HepG2 (cell line): ENCODE data around the gene TTLL13. TPM values are rescaled to one million over a fixed set of nuclear protein-coding genes. Genes with fewer than 3 reads are reported as not detected.

Experiments used
- ATF4 ChIP-seq, 2 experiments: fragments of 450-650 bp in 1 of 2; sonication (generic) in 1 of 2; formaldehyde crosslinking; IDR thresholded peaks; 2 replicates each; pipeline versions ENCODE4 v1.5.0 to v1.8.0; 2020 to 2022; ENCODE audit warnings: mild to moderate bottlenecking in 1 of 2, missing genetic modification reagents in 1 of 2
- ERF ChIP-seq: IDR thresholded peaks from 2 replicates; pipeline ENCODE4 v1.6.1; 2018; ENCODE audit warnings: missing biosample characterization, missing genetic modification reagents
- HNRNPLL ChIP-seq: fragments of 200-400 bp; formaldehyde crosslinking; IDR thresholded peaks from 2 replicates; pipeline ENCODE4 v1.6.1; 2017; ENCODE audit warnings: mild to moderate bottlenecking, low read depth, low read length; ENCODE audit not compliant: poor library complexity, severe bottlenecking
- IRF2 ChIP-seq: IDR thresholded peaks from 2 replicates; pipeline ENCODE4 v1.6.1; 2018; ENCODE audit warnings: missing genetic modification reagents, missing compliant biosample characterization
- SMARCC2 ChIP-seq: fragments of 450-650 bp; IDR thresholded peaks from 2 replicates; pipeline ENCODE4 v1.6.1; 2017; ENCODE audit warnings: antibody characterized with exemption, mild to moderate bottlenecking
- THAP11 ChIP-seq: IDR thresholded peaks from 2 replicates; pipeline ENCODE4 v1.6.1; 2016; ENCODE audit warnings: missing biosample characterization, missing genetic modification reagents
- ZBTB7A ChIP-seq: sonication (generic); formaldehyde crosslinking; IDR thresholded peaks from 2 replicates; pipeline ENCODE4 v1.8.0; 2022; ENCODE audit warnings: mild to moderate bottlenecking, missing genetic modification reagents
- ZNF142 ChIP-seq: sonication (generic); formaldehyde crosslinking; IDR thresholded peaks from 2 replicates; pipeline ENCODE4 v1.4.0; 2020; ENCODE audit warnings: missing genetic modification reagents
- ZNF224 ChIP-seq: sonication (generic); formaldehyde crosslinking; IDR thresholded peaks from 2 replicates; pipeline ENCODE4 v1.5.0; 2020; ENCODE audit warnings: mild to moderate bottlenecking, missing genetic modification reagents
- ZNF33B ChIP-seq: sonication (generic); formaldehyde crosslinking; IDR thresholded peaks from 2 replicates; pipeline ENCODE4 v1.5.1; 2020; ENCODE audit warnings: mild to moderate bottlenecking, missing genetic modification reagents
- ZNF354B ChIP-seq: sonication (generic); formaldehyde crosslinking; IDR thresholded peaks from 2 replicates; pipeline ENCODE4 v1.8.0; 2022; ENCODE audit warnings: mild to moderate bottlenecking, missing genetic modification reagents
- ZNF691 ChIP-seq: sonication (generic); formaldehyde crosslinking; IDR thresholded peaks from 2 replicates; pipeline ENCODE4 v1.4.0; 2020; ENCODE audit warnings: missing genetic modification reagents, low read depth, mild to moderate bottlenecking, borderline replicate concordance
- ZNF709 ChIP-seq: sonication (generic); formaldehyde crosslinking; IDR thresholded peaks from 2 replicates; pipeline ENCODE4 v1.5.0; 2020; ENCODE audit warnings: mild to moderate bottlenecking, missing genetic modification reagents
- ZNF850 ChIP-seq: sonication (generic); formaldehyde crosslinking; conservative IDR thresholded peaks from 2 replicates; pipeline ENCODE4 v1.9.0; 2021; ENCODE audit warnings: mild to moderate bottlenecking, missing genetic modification reagents
- polyA plus RNA-seq, 8 experiments: library from polyadenylated mRNA; depleted of rRNA in 3 of 8; stranded (reverse) in 7 of 8; unstranded in 1 of 8; fragments of >200 nt; fragmentation: Illumina TruSeq in 4 of 8; extraction: Trizol in 4 of 8; gene quantifications; 2 replicates each; pipeline versions ENCODE4 v1.2.1 to v1.2.3, GENCODE V29; 2011 to 2016; ENCODE audit warnings: low read depth in 4 of 8, missing spikeins in 1 of 8, mixed read lengths in 1 of 8; ENCODE audit not compliant: insufficient read depth in 1 of 8
- total RNA-seq, 5 experiments: library from RNA; depleted of rRNA; stranded (reverse); fragments of >200 nt; fragmentation: Illumina TruSeq; extraction: Trizol; gene quantifications; 2 replicates each; pipeline ENCODE4 v1.2.3, GENCODE V29; 2016; ENCODE audit warnings: low read depth in 1 of 5
- TF ChIP-seq, protein P1 (sequence below): IDR thresholded peaks from 2 replicates; pipeline ENCODE4 v1.6.1; 2016; ENCODE audit warnings: low read depth, control low read depth
- TF ChIP-seq, protein P2 (sequence below): sonication (generic); formaldehyde crosslinking; IDR thresholded peaks from 2 replicates; pipeline ENCODE4 v1.5.1; 2020; ENCODE audit warnings: missing genetic modification reagents, mild to moderate bottlenecking, borderline replicate concordance

TTLL13 gene
- total and polyA plus RNA-seq, 2 of the 13 experiments (the other 11 are each of a cell fraction or from before 2014, with no cell fraction given) = 0.07 to 0.29 TPM

- peak; percentile 10; the same call in 1 of the 2 replicates for TF ChIP-seq ZNF142
- TF ChIP-seq ZNF709 (CRISPR knock-in tag) = peak; percentile 4; the same call in 1 of the 2 replicates
- no peak for TF ChIP-seq ZNF354B
- TF ChIP-seq HNRNPLL = peak; percentile 16
- no peak for TF ChIP-seq SMARCC2
- no peak for TF ChIP-seq ZNF691 (CRISPR knock-in tag)
- 0 out of 2 replicates have a peak, but pooled peaks have one; percentile 5 for TF ChIP-seq ERF
- TF ChIP-seq, protein P1, sequence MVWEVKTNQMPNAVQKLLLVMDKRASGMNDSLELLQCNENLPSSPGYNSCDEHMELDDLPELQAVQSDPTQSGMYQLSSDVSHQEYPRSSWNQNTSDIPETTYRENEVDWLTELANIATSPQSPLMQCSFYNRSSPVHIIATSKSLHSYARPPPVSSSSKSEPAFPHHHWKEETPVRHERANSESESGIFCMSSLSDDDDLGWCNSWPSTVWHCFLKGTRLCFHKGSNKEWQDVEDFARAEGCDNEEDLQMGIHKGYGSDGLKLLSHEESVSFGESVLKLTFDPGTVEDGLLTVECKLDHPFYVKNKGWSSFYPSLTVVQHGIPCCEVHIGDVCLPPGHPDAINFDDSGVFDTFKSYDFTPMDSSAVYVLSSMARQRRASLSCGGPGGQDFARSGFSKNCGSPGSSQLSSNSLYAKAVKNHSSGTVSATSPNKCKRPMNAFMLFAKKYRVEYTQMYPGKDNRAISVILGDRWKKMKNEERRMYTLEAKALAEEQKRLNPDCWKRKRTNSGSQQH (CRISPR knock-in tag) = peak; percentile 16; the same call in 1 of the 2 replicates
- peak; percentile 26 for TF ChIP-seq IRF2 (CRISPR knock-in tag)
- TF ChIP-seq ZNF33B = no peak
- peak; percentile 33; the same call in 1 of the 2 replicates for TF ChIP-seq THAP11 (CRISPR knock-in tag)
- TF ChIP-seq ATF4 (CRISPR knock-in tag; IDR thresholded peaks at IDR 0.05) = 0 out of 4 replicates have a peak, but pooled peaks of 1 of the 2 experiments have one; percentile 15
- TF ChIP-seq ZNF850 (CRISPR knock-in tag) = no peak
- TF ChIP-seq, protein P2, sequence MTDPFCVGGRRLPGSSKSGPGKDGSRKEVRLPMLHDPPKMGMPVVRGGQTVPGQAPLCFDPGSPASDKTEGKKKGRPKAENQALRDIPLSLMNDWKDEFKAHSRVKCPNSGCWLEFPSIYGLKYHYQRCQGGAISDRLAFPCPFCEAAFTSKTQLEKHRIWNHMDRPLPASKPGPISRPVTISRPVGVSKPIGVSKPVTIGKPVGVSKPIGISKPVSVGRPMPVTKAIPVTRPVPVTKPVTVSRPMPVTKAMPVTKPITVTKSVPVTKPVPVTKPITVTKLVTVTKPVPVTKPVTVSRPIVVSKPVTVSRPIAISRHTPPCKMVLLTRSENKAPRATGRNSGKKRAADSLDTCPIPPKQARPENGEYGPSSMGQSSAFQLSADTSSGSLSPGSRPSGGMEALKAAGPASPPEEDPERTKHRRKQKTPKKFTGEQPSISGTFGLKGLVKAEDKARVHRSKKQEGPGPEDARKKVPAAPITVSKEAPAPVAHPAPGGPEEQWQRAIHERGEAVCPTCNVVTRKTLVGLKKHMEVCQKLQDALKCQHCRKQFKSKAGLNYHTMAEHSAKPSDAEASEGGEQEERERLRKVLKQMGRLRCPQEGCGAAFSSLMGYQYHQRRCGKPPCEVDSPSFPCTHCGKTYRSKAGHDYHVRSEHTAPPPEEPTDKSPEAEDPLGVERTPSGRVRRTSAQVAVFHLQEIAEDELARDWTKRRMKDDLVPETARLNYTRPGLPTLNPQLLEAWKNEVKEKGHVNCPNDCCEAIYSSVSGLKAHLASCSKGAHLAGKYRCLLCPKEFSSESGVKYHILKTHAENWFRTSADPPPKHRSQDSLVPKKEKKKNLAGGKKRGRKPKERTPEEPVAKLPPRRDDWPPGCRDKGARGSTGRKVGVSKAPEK (CRISPR knock-in tag) = no peak
- TF ChIP-seq ZNF224 = 0 out of 2 replicates have a peak, but pooled peaks have one; percentile 13
- TF ChIP-seq ZBTB7A (CRISPR knock-in tag) = no peak
Measured at GRCh38 chr15:90234096-90234988, 15.0 kb upstream of the TTLL13 start, which contains the start of gene GDPGP1 (continued).
